Measurements from ENCODE around the gene WDR5.

The WDR5 gene

DNA sequence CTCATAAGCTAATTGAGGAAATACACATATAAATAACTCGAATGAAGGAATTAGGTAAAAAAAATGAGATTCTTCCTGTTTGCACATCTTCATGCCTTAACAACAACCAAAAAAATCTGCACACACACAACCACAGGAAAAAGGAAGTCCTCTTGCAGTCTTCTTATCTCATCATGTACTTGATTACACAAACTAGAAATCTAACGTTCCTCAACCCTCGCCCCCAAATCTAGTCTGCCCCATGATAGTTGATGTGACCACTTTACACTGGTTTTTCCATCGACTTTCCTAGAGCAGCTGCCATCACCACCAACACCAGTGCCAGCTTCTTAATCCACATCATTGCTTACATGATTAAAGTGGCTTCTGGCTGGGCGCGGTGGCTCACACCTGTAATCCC is 59.7 kb downstream of the WDR5 start:
- TF ChIP-seq, protein P1, sequence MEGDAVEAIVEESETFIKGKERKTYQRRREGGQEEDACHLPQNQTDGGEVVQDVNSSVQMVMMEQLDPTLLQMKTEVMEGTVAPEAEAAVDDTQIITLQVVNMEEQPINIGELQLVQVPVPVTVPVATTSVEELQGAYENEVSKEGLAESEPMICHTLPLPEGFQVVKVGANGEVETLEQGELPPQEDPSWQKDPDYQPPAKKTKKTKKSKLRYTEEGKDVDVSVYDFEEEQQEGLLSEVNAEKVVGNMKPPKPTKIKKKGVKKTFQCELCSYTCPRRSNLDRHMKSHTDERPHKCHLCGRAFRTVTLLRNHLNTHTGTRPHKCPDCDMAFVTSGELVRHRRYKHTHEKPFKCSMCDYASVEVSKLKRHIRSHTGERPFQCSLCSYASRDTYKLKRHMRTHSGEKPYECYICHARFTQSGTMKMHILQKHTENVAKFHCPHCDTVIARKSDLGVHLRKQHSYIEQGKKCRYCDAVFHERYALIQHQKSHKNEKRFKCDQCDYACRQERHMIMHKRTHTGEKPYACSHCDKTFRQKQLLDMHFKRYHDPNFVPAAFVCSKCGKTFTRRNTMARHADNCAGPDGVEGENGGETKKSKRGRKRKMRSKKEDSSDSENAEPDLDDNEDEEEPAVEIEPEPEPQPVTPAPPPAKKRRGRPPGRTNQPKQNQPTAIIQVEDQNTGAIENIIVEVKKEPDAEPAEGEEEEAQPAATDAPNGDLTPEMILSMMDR (IDR thresholded peaks at IDR 0.05; ENCODE audit: low read depth, low read length) = no peak

DNA sequence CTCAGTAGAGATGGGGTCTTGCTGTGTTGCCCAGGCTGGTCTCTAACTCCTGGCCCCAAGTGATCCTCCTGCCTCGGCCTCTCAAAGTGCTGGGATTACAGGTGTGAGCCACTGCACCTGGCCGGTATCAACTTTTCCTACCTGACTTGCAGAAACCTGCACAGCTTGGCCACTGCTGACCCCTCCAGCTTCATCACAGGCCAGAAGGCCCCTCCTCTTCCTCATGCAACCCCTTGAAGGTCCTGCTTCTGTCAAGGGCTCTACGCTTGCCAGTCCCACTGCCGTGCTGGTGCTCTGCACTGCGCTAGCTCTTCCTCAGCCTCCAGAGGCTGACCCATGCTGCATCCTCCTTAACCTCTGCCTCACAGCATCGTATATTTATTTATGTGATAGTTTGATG is 61.0 kb downstream of the WDR5 start:
- no peak for DNase-seq (ENCODE audit: extremely low read depth, low read depth)

More for the DNA sequence above, 59.7 kb downstream of the WDR5 start:
- DNase-seq (ENCODE audit: extremely low read depth, low read depth) = no peak

DNA sequence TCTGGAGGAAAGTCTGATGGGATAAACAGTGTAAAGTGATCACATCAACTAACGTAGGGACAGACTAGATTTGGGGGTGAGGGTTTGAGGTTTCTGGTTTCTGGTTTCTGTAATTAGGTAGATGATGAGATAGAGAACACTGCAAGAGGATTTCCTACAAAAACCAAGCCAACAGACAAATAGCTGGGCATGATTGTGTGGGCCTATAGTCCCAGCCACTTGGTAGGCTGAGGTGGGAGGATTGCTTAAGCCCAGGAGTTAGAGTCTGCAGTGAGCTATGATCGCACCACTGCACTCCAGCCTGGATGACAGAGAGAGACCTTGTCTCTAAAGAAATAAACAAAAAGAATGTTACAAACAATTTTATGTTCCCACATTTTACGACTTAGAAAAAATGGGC is 62.9 kb downstream of the WDR5 start:
- TF ChIP-seq, protein P1 (IDR thresholded peaks at IDR 0.05; ENCODE audit: low read depth, low read length) = no peak
- DNase-seq (ENCODE audit: extremely low read depth, low read depth) = no peak

More for the DNA sequence above, 61.0 kb downstream of the WDR5 start:
- TF ChIP-seq, protein P1 (IDR thresholded peaks at IDR 0.05; ENCODE audit: low read depth, low read length) = no peak

DNA sequence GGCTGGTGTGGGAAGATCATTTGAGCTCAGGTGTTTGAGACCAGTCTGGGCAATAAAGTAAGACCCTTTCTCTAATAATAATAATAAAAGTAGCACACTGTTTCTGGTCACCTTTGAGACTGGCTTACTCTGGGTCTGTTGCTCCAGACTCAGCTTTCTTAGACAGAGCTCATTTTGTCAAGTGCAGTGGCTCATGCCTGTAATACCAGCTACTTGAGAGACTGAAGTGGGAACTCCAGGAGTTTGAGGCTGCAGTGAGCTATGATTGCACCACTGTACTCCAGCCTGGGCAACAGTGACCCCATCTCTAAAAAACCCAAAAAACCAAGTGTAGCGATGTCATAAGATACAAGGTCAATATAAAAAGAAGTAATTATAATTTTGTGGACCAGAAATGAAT is 64.8 kb downstream of the WDR5 start:
- TF ChIP-seq, protein P1 (IDR thresholded peaks at IDR 0.05; ENCODE audit: low read depth, low read length) = no peak
- DNase-seq (ENCODE audit: extremely low read depth, low read depth) = no peak

DNA sequence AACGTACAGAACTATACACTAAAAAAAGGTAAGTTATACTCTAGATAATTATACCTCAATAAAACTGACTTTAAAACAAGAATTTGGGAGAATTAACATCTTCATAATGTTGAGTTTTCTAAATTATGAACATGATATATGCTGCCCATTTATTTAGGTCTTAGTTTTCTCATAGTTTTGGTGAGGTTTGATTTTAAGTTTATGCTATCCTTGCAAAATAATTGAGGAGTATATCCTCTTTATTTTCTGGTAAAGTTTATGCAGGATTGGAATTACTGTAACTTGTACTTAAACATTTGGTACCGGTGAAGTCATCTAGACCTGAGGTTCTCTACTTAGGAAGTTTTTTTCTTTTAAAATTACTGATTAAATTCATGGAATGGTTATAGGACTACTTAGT is 67.3 kb downstream of the WDR5 start:
- TF ChIP-seq, protein P1 (IDR thresholded peaks at IDR 0.05; ENCODE audit: low read depth, low read length) = no peak
- DNase-seq (ENCODE audit: extremely low read depth, low read depth) = no peak

DNA sequence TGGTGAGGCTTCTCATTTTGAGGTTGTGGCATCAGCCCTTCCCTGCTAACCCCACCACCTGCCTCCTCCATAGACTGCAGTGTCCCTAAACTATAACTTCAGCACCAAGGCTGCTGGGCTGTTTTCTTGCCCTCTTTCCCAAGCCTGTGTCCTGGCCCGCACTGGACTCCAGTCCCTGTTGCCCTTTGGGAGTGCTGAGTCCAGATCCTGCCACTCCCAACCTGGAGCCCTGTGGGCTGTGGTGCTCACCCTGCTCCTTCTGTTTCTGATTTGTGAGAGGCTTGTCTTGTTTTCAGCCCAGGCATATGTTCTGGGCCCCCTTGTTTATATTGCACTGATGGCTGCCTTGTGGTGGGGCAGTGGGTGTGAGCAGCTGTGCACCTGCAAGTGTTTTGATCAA is 68.2 kb downstream of the WDR5 start:
- TF ChIP-seq, protein P1 (IDR thresholded peaks at IDR 0.05; ENCODE audit: low read depth, low read length) = no peak

DNA sequence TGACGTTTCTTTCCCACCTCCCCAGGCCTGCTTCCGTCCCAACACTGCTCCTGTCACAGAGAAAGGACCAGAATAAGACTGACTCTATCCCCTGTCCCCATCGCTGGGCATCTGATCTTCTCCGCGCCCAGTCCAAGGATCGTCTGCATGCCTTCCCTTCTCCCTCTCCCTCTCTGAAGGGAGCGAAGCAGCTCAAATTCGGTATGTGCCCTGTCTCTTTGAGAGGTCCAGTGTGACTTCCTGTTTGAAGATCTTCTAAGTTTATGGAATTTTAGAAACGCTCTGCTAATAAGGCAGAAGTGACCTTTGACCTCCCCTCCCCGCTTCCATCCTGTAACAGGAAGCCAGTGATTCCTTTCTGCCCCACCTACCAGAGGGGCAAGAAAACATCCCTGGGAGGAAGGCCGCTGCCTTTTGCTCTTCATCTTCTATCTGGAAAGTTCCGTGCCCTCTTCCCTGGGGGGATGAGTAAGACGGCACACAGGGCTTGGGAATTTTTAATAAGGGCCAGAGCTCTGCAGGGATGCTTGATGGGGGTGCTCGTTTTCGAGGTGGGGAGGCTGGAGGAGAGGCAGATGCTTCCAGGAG is 69.2 kb downstream of the WDR5 start:
- no peak for DNase-seq (ENCODE audit: extremely low read depth, low read depth)
- TF ChIP-seq, protein P1 (IDR thresholded peaks at IDR 0.05; ENCODE audit: low read depth, low read length) = no peak

More for the DNA sequence above, 68.2 kb downstream of the WDR5 start:
- DNase-seq (ENCODE audit: extremely low read depth, low read depth) = no peak
